Aorta (tissue), 5 donors: ENCODE results near the gene TEX36. TPM values are rescaled to one million over a fixed set of nuclear protein-coding genes. Genes with fewer than 3 reads are reported as not detected.

ENCODE experiments used
- ATAC-seq: fragments of 200-7000 bp; cut with Tn5 transposase; one replicate; pipeline ENCODE4 v1.9.1; 2022; ENCODE audit warnings: moderate library complexity; ENCODE audit not compliant: low FRiP score
- DNase-seq, 2 donors: peaks; one replicate each; pipeline ENCODE4 v3.0.0-alpha.2; 2020
- H3K27ac ChIP-seq, 2 donors: one replicate each; pipeline ENCODE4 v1.5.1; 2013; ENCODE audit warnings: low read length in 2 of 2, mild to moderate bottlenecking in 2 of 2, moderate library complexity in 2 of 2, control low read depth in 1 of 2, inconsistent platforms in 1 of 2, low read depth in 1 of 2
- H3K27me3 ChIP-seq, 2 donors: one replicate each; pipeline ENCODE4 v1.6.1; 2013; ENCODE audit warnings: control low read depth in 1 of 2, low read length in 1 of 2, mild to moderate bottlenecking in 1 of 2, moderate library complexity in 1 of 2; ENCODE audit not compliant: insufficient read depth in 2 of 2, control insufficient read depth in 1 of 2
- H3K36me3 ChIP-seq, 2 donors: one replicate each; pipeline ENCODE4 v1.6.1; 2013; ENCODE audit warnings: control low read depth in 1 of 2, low read length in 1 of 2, mild to moderate bottlenecking in 1 of 2; ENCODE audit not compliant: insufficient read depth in 2 of 2, control insufficient read depth in 1 of 2
- H3K4me1 ChIP-seq, 2 donors: one replicate each; pipeline ENCODE4 v1.6.1; 2013; ENCODE audit warnings: low read length in 2 of 2, control low read depth in 1 of 2, mild to moderate bottlenecking in 1 of 2, moderate library complexity in 1 of 2; ENCODE audit not compliant: insufficient read depth in 2 of 2, control insufficient read depth in 1 of 2
- H3K4me3 ChIP-seq, 2 donors: one replicate each; pipeline ENCODE4 v1.5.1; 2013; ENCODE audit warnings: low read length in 2 of 2, control low read depth in 1 of 2, mild to moderate bottlenecking in 1 of 2
- H3K9me3 ChIP-seq: one replicate; pipeline ENCODE4 v1.6.1; 2013; ENCODE audit warnings: mild to moderate bottlenecking, low read length; ENCODE audit not compliant: control insufficient read depth
- WGBS, 2 donors: extraction: QIAGEN DNeasy Blood & Tissue Kit; methylation state at CpG; one replicate each; pipeline ENCODE4 v1.1.7; 2013; 5-methylcytosine and 5-hydroxymethylcytosine counted together
- intact Hi-C, 2 donors: fragments of 100-400 bp; cut with DNase I; formaldehyde crosslinking; loops; one replicate each; pipeline versions ENCODE4 v1.14.2 to v1.15.0; 2022
- polyA plus RNA-seq, 2 donors: library from polyadenylated mRNA; stranded (reverse); fragments of 200-250 nt; gene quantifications; one replicate each; pipeline ENCODE4 v1.2.3, GENCODE V29; 2013
- total RNA-seq, 2 donors: library from RNA; stranded (reverse); fragmentation: NEBNext Ultra II Directional; extraction: Animal tissue kit (Norgen Biotek cat#: 25700); gene quantifications; one replicate each; pipeline ENCODE4 v1.2.1, GENCODE V29; 2021
- donor health status: healthy with polysubstance abuse.
- donor health status: Bipolar disorder and iron deficiency.
- donor health status: DM: no; HTN: no; CAD: no.
- donor health status: DM: no; HTN: no; CAD: no.
- donor health status: DM: yes; HTN: yes; CAD: no.

TEX36 gene
- total and polyA plus RNA-seq, 4 donors, result not detected

DNA sequence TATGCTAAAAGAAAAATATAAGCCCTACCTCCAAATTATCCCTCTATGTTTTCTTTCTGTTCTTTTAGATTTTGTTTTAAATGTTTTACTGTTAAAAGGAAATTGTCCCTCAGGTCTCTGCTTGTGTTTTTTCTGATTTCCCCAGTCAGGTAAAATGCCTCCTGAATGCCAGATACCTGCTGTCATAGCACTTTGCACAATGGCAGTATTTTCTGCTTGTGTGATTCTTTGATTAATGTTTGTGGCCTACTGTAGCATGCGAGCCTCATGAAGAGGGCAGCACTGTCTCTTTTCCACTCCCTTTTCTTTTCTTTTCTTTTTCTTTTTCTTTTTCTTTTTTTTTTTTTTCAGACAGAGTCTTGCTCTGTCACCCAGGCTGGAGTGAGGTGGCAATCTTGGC lies 71.2 kb downstream of the TEX36 start:
- H3K4me1 ChIP-seq, result no peaks in the 10 kb centered on the region
- intact Hi-C loops, result no loop called here
- H3K4me3 ChIP-seq, result no peak overlapping the region
- no peaks in the 10 kb centered on the region for H3K27me3 ChIP-seq
- H3K27ac ChIP-seq, result no peak overlapping the region
- ATAC-seq, result no peak
- WGBS, 2 donors, result 73 to 80% methylated on average over 1 of the region's 1 CpG
- no peak for DNase-seq
- no peaks in the 10 kb centered on the region for H3K36me3 ChIP-seq
- no peaks in the 10 kb centered on the region for H3K9me3 ChIP-seq

GRCh38 chr10:125611216-125611615 lies 71.7 kb downstream of the TEX36 start:
- ATAC-seq, result no peak
- no peak for DNase-seq
- Histone ChIP-seq H3K27ac (no peak overlapping the region), H3K4me3 (no peak overlapping the region), H3K4me1 (no peaks in the 10 kb centered on the region), H3K9me3 (no peaks in the 10 kb centered on the region), H3K36me3 (no peaks in the 10 kb centered on the region), H3K27me3 (no peaks in the 10 kb centered on the region)
- WGBS, 2 donors, result 49 to 59% methylated on average over 2 of the region's 2 CpGs
- intact Hi-C loops, result no loop called here

GRCh38 chr10:125609859-125610258 lies 73.1 kb downstream of the TEX36 start:
- H3K4me3 ChIP-seq, result no peak overlapping the region
- intact Hi-C loops, result no loop called here

GRCh38 chr10:125608474-125608873 lies 74.5 kb downstream of the TEX36 start:
- Histone ChIP-seq H3K4me1 (no peaks in the 10 kb centered on the region), H3K27ac (no peak overlapping the region), H3K27me3 (no peaks in the 10 kb centered on the region), H3K36me3 (no peaks in the 10 kb centered on the region), H3K4me3 (no peak overlapping the region), H3K9me3 (peaks cover 2% of the 10 kb centered on the region)
- intact Hi-C loops, result no loop called here
- ATAC-seq, result no peak
- DNase-seq, result no peak
- WGBS, 2 donors, result 89 to 92% methylated on average over 8 of the region's 8 CpGs

More at GRCh38 chr10:125609859-125610258, 73.1 kb downstream of the TEX36 start:
- DNase-seq, result no peak
- no peaks in the 10 kb centered on the region for H3K27me3 ChIP-seq
- no peak overlapping the region for H3K27ac ChIP-seq
- ATAC-seq, result no peak
- H3K4me1 ChIP-seq, result no peaks in the 10 kb centered on the region
- WGBS, 2 donors, result 84 to 89% methylated on average over 4 of the region's 4 CpGs
- H3K36me3 ChIP-seq, result no peaks in the 10 kb centered on the region
- no peaks in the 10 kb centered on the region for H3K9me3 ChIP-seq

GRCh38 chr10:125607689-125608290 lies 75.2 kb downstream of the TEX36 start:
- ATAC-seq, result no peak
- no peaks in the 10 kb centered on the region for H3K36me3 ChIP-seq
- H3K4me1 ChIP-seq, result no peaks in the 10 kb centered on the region
- intact Hi-C loops, result no loop called here
- peaks cover 2% of the 10 kb centered on the region for H3K9me3 ChIP-seq
- H3K27me3 ChIP-seq, result no peaks in the 10 kb centered on the region
- 74 to 81% methylated on average over 7 of the region's 7 CpGs for WGBS, 2 donors
- H3K4me3 ChIP-seq, result no peak overlapping the region
- DNase-seq, result no peak
- no peak overlapping the region for H3K27ac ChIP-seq

DNA sequence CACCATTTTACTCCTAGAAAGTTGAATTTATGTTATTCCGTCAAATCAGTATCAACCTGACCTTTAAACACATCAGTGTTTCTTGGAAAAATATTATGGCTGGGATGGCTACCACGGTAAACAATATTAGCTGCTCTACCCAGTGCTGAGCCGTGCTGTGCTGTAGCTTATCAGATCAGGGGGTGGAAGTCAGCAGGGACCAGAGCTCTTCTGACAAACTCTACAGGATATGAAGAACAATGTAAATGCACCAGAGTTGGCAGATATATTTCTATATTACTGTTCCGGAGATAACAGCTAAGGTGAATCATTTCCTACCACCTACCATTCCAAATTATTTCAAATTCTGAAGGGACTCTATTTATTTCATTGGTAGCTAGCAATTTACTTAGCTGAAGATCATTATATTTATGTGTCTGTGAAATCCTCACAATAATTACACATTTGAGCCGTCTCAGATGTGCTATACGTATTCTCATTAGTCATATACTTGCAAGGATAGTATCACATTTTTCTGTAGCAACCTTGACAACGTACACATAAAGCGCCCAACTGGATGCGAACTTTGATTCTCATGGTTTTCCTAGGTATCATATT lies 76.5 kb downstream of the TEX36 start:
- Histone ChIP-seq H3K4me3 (no peak overlapping the region), H3K27me3 (no peaks in the 10 kb centered on the region), H3K4me1 (no peaks in the 10 kb centered on the region), H3K36me3 (no peaks in the 10 kb centered on the region), H3K27ac (no peak overlapping the region), H3K9me3 (peaks cover 3% of the 10 kb centered on the region)
- intact Hi-C loops, result no loop called here
- DNase-seq (no peak), ATAC-seq (no peak)
- 65 to 70% methylated on average over 9 of the region's 9 CpGs for WGBS, 2 donors

Other genes with a start within 250 kb of the TEX36 start
- gene EDRF1, start 36.5 kb upstream of the TEX36 start, total RNA-seq, result 10 to 100 TPM; 22.3 to 27.8 TPM
- gene EDRF1, start 36.5 kb upstream of the TEX36 start, polyA plus RNA-seq, result 10 to 100 TPM in 1 of 2 donors, 1 to 10 TPM in 1; 7.5 to 23.6 TPM
- gene MMP21, start 92.7 kb upstream of the TEX36 start, total RNA-seq, result under 1 TPM; 0.16 to 0.33 TPM
- gene MMP21, start 92.7 kb upstream of the TEX36 start, polyA plus RNA-seq, result not detected
- gene UROS, start 140.1 kb upstream of the TEX36 start, total RNA-seq, result 10 to 100 TPM; 23.2 to 29.9 TPM
- 10 to 100 TPM; 32.9 to 39.1 TPM for gene UROS, start 140.1 kb upstream of the TEX36 start, polyA plus RNA-seq
- 10 to 100 TPM; 30.5 to 36.1 TPM for gene BCCIP, start 140.4 kb upstream of the TEX36 start, total RNA-seq
- 10 to 100 TPM; 40.7 to 55.0 TPM for gene BCCIP, start 140.4 kb upstream of the TEX36 start, polyA plus RNA-seq
- gene DHX32, start 198.1 kb upstream of the TEX36 start, total RNA-seq, result 10 to 100 TPM; 21.2 to 22.6 TPM
- 10 to 100 TPM in 1 of 2 donors, 1 to 10 TPM in 1; 9.5 to 10.7 TPM for gene DHX32, start 198.1 kb upstream of the TEX36 start, polyA plus RNA-seq
- 1 to 10 TPM; 1.3 to 1.8 TPM for gene FANK1, start 213.4 kb upstream of the TEX36 start, total RNA-seq
- 1 to 10 TPM; 1.9 to 6.1 TPM for gene FANK1, start 213.4 kb upstream of the TEX36 start, polyA plus RNA-seq